Stimulated activated CD4-positive, alpha-beta T cell treated with anti-CD3 and anti-CD28 coated beads, Interleukin-2, amount 100 ng/mL, for 48 hours (primary cell): ENCODE data around the gene SCOC.

ENCODE experiments used
- DNase-seq, 2 donors: peaks; one replicate each; pipeline ENCODE4 v3.0.0-alpha.2; 2020

Gene SCOC

DNA sequence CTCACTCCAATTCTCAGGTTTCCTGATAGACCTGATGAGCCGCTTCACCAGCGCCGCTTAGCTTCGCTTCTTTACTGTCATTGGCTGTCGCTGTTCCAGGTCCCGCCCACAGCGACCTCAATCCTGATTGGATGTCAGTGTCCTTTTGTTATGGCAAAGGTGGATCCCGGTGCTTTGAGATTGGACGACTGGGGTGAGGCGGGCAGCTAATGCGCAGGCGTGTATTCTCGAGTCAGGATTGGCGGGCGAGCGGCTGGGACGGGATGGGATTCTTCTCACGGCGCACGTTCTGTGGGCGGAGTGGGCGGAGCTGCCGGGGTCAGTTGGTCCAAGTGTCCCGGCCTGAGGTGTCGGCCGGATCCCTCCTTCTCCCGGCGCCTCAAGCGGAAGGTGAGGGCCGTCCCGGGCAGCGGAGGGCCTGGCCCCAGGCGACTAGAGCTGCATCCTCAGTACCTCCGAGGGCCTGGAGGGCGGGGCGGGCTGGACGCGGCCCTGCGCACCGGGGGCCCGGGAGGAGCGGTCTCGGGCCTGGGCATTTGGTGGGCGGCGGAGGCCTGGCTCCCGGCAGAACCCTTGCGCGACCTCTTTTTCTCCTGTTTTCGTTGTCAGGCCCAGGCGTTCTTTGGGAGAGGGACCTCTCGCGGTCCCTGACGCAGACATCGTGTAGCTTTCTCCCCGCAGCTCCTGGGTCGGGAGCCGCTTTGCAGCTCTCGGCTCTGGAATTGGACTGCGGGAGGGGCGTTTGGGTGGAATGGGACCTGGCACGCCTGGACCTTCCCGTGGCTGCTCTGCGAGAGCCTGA, at the start of gene SCOC:
Gene SCOC (plus strand): TSS at position 319 of the 802 bp plus-strand sequence. CDS start 5,525 bp downstream, outside the sequence.
- DNase-seq: peak; percentile 91 to 96

DNA sequence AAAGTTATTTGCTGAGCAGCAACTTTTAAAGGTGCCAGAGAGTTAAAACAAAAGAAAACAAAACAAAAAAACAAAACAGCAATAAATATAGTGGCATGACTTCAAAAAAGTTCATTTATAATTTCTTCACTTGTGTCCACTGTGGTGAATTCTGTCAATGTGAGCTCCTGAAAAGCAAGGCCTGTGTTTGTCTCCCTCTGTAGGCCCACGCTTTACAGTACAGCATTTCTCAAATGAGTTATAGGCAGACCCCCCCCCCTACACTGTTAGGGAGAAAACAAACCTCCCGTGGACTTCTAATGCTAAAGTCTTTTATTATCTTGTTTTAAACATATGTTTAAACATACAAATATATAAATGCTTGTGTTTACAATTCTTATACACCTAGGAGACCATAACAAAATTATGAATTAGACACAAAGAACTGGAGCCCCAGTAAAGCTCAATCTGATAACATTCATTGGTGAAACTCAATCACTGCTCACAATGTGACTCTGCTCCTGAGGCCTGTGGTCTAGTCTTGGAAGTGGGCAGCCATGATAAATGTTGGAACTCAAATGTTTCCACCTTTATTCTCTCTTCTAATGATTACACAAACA, 47.0 kb upstream of the SCOC start:
- no peak for DNase-seq

DNA sequence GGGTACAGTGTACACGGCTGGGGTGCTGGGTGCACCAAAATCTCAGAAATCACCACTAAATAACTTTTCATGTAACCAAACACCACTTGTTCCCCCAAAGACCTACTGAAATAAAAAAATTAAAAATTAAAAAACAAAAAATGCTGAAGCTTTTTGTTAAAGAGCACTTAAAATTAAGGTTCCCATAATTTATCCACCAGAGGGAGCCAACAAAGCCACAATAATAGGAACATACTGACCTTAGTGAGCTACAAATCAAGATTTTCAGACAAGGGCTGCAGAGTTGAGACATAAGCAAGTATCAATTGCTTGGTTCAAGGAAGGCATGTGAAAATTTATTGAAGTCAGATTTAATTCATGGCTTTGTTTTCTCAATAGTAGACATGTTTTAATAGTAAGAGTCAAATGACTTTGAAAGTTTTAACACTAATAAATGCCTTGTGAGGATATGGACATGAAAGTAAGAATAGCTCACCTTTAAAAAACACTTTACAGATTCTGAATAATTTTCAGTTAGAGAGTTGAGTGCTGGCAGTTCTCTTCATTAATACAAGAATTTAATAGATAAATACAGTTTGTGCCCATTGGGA, 43.0 kb upstream of the SCOC start:
- no peak for DNase-seq

DNA sequence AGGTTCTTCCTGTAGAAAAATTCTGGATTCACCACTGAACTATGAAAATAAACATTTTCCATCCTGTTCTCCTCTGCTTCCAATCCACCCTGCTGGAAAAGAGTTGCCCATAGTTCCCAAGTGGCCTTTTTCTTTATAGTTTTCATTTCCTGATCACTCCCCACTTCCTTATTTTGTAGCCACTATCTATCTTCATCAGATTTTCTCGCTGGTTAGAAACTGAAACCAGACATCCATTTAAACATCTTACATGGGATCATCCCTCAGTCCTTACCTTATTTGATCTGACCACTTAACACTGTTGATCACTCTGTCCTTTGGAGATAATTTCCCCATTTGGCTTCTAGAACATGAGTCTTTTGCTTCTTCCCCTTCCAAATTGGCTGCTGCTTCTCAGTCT, 42.2 kb upstream of the SCOC start:
- no peak for DNase-seq

DNA sequence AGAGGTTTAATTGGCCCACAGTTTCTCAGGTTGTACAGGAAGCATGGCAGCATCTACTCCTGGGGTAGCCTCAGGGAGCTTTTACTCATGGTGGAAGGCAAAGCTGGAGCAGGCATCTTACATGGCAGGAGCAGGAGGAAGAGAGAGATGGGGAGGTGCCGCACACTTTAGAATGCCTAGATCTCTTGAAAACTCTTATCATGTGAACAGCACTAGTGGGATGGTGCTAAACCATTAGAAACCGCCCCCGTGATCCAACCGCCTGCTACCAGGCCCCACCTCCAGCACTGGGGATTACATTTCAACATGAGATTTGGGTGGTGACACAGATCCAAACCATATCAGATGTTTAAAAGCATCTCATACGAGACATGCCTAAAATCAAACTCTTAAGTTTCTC, 41.6 kb upstream of the SCOC start:
- DNase-seq: no peak

DNA sequence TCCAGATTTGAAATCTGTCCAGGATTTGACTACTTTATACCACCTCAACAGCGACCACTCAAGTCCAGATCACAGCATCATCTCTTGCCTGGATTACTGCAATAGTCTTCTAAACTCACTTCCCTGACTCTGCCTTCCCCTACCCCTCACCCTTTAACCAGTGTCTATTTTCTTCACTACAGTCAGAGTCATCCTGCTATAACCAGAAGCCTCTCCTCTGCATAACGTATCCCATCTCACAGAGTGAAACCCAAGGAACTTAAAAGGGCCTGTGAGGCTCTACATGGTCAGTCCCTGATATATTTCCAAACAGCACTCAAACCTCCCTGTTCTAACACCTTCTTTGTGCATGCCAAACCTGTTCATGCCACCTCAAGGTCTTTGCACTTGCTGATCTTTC, 40.7 kb upstream of the SCOC start:
- DNase-seq: no peak

DNA sequence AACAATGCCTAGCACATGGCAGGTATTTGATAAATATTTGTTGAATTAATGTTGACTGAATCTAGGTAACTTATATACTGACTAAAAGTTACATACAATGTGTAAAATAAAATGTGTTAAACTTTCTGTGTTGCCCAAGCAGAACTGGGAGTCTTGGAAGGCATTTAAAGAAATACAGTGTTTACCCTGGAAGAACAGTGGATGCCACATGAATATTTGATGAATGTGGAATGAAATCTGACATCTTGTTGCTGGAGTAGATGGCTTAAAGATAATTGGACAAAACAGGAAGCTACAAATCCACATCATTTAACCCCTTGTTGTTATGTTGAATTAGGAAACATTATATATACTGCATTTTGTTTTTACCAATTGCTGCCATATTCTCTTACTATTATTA, 39.9 kb upstream of the SCOC start:
- no peak for DNase-seq

DNA sequence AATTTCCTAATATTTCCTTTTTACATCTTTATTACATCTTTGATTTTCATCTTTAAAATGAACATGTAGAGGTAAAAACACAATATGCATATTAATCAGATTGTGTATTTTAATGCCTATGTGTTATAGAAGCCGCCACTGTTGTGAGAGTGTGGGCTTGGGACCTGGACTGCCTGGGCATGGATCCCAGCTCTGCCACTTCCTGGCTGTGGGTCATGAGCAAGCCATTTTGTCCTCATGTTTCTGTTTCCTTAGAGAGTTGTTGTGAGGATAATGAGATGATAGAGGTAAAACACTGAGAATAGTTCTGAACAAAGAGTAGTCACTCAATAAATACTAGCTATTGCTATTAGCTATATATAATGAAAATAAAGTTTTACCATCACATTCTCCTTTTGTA, 38.4 kb upstream of the SCOC start:
- DNase-seq: no peak

DNA sequence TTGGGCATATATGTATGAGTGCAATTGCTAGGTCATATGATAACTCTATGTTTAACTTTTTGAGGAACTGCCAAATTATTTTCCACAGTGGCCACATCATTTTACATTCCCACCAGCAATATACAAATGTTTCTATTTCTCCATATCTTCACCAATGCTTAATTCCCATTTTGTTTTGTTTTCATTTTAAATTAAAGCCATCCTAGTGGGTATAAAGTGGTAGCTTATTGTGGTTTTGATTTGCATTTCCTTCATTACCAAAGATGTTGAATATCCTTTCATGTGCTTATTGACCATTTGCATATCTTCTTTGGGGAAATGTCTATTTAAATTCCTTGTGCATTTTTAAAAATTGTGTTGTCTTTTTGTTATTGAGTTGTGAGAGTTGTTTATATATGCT, 36.7 kb upstream of the SCOC start:
- DNase-seq: no peak

DNA sequence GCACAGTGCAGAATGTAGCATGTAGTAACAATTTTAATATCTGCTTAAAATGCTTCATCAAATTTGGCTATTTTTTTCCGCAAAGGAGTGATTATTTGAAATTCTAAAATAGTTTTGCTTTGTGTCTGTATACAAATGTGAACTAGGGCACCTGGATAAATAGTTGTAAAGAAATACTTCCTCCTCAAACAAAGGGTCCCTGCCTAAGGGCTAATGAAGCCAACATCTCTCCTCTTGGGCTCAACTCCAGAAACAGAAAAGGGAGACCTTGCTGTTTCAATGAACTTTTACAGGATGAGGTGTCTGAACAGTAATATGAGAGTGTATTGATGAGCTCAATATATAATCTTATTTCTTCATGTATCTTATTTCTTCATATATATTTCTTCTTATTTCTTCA, 30.8 kb upstream of the SCOC start:
- no peak for DNase-seq

DNA sequence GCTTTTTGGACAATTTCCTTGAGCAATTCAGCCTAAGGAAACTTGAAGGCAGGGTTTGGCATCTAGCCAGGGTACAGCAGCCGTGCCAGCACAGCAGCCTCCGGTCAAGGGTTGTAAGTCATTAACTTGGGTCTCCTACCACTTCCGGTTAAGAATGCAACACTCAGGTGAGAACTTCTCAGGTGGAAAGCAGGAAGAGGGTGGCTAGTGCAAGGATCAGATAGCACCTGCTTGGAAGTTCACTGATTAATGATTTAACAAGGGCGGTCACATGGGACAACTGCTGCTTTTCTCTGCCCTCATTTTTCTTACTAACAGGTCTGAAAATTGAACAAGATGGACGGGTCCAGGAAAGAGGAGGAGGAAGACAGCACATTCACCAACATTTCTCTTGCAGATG, 30.1 kb upstream of the SCOC start:
- DNase-seq: no peak

DNA sequence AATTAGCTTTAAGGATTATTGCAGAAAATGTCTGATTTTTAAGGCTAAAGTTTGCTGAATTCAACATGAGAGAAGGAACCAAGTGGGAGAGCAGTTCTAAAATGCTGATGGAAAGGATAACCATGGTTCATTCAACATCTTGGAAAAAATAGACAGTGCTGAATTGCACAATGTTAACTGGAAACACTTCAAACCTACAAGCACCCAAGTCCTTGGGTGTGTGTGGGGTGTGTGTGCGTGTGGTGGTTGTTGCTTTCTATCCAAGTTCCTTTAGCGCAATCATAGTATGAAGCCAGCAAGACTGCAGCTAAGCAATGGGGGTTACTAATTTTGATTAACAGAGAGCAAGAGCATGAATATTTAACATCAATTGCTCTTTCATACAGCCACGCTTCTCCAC, 29.3 kb upstream of the SCOC start:
- no peak for DNase-seq

DNA sequence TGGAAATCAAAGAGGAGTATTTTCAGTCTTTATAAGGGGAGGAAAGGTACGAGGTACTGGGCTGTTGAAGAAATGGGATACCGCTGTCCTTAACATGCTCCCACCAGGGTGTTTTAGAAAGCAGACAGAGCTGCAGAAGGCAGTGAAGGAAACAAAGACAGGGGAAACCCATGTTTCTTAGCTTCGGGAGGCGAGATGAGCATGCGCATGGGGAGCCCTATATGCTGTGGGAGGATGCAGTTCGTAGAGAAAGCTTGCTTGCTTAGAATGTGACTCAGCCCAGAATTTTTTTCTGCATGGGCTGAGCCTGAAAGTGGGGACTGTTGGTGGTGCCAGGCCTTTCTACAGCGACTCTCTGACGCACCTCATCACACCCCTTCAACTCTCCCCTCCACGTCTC, 28.8 kb upstream of the SCOC start:
- no peak for DNase-seq

DNA sequence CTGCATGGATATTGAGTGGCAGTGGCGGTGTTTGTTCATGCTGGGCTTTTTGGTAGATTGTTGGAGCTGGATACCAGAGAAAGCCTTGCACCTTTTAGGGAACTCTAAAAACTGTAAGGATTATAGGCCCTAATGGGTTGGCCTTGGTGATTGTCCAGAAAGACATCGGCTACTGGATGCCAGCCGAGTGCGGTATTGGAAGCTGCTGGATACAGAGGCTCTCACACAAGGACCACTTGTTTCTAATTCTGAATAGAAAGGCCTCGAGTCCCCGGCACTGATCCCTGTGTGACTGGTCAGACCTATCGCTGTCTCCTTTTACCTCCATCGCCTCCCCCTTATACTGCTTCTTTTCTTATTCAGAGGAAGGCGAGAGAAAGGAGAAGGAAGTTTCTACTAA, 27.3 kb upstream of the SCOC start:
- DNase-seq: no peak

DNA sequence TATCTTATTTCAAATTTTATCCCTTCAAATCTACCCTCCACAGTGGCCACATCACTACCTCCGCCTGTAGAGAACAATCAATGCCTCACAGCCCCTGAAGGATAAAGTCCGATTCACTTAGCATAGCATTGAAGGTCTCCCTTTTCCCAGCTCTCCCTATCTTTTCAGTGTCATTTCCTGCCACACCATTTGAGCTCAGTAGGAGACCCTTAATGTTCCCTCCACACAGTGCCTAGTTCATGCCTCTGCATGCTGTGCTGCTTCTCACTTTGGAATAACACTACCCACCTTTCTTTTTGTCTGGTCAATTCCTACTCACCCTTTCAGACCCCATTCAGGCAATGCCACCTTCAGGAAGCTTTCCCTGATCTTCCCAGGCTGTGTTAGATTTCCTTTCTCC, 23.6 kb upstream of the SCOC start:
- no peak for DNase-seq

DNA sequence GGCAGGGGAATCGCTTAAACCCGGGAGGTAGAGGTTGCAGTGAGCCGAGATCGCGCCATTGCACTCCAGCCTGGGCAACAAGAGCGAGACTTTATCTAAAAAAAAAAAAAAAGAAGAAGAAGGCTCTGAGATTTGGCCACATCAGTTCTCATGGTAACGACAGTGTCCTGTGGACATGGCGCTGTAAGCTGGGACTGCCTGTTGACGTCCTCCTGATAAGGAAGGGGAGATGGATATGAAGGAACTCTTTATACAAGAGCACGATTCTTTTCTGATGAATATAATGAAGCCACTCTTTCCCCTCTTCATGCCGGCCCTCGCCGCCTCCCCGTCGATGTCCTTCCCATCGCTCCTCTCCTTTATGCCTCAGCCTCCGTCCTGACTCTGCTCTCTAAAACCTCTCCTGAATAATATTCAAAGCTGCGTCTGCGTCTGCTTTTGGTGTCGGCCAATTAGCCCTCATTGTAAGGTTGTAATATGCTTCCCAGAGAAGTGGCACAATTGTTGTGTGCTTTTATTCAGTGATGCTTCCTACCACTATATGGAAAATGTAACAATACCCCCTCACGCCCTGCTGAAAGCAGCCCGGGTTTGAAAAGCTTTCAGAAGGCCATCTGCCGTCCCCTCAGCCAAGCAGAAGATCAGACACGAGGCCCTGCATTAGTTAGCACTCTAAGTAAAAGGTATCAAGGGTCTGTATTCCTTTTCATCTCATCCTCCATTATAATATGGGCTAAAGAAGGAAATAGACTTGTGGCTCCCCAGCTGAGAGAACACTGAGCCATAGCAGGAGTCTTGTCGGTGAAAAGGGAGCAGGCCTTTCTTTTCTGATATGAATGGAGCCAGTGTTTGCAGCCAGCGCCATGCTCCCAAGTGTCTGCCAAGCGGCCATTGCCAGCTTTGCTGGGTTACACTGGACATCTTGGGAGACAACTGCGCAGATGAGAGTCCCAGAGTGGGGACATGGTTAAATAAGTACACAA, 22.1 kb upstream of the SCOC start:
- DNase-seq: no peak

DNA sequence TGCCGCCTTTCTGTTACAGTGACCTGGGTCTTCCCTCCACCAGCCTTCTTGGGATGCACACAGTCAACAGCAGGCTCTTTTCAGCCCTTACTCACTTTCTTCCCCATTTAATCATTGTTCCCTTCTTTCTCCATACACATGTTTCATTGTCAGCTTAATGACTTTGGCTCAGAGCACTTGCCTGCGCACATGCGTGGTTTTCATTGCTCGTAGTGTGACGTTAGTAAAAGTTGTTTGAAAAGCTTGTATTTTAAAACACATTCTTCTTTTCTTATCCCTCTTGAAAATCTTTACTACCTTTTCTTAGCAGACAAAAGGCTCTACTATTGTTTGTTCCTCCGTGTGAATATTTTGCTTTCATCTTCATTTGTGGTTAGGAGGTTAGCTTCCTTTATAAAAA, 19.7 kb upstream of the SCOC start:
- DNase-seq: no peak

DNA sequence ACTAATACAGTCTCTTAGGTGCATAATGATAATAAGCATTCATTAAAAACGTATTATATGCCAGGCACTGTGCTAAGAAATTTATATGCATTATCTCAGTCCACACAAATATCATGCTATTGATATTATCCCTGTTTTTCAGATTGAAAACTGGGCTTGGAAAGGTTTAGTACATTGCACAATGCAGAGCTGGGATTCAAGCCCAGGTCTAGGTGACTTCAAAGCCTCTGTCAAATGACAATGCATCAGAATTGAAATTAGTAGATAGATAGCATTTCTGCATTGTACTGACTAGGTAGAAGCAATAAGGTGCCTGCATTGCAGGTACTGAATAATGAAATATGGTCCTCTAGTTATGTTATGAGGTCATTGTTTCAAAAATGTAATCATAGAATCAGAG, 18.2 kb upstream of the SCOC start:
- DNase-seq: no peak

DNA sequence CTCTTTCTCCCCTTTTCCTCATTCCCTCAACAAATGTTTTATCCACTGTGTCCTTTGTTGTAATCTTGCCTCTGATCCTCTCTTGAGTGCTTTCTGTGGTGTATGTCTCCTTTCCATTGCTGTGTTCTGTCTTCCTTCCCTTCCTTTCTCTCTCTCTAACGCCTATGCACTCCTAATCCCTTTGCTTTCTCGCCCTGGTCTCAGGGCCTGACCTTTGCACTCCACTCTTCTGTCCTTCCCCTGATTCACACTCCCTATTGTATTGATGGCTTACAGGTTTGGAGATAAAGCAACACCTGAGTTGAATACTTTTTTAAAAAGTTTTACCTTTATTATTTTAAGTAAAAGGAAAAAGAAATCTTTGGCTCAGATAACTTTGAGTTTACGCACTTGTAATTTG, 15.6 kb upstream of the SCOC start:
- no peak for DNase-seq

DNA sequence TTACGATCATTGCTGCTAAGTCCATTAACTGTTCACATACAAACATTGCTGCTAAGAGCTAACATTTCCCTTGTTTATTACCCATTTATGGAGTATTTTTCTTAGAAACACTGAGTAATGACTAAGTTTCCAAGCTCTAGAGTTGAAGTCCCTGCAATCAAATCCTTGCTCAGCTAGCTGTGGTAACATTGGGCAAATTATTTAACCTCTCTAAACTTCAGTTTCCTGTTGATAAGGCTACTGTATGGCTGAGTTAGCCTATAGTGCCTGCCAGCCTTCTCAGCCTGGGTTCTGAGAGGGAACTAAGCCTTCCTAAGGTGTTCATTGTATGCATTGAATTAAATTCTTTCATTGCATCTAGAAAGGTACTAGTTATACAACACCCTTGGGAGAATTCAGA, 15.2 kb upstream of the SCOC start:
- DNase-seq: no peak

DNA sequence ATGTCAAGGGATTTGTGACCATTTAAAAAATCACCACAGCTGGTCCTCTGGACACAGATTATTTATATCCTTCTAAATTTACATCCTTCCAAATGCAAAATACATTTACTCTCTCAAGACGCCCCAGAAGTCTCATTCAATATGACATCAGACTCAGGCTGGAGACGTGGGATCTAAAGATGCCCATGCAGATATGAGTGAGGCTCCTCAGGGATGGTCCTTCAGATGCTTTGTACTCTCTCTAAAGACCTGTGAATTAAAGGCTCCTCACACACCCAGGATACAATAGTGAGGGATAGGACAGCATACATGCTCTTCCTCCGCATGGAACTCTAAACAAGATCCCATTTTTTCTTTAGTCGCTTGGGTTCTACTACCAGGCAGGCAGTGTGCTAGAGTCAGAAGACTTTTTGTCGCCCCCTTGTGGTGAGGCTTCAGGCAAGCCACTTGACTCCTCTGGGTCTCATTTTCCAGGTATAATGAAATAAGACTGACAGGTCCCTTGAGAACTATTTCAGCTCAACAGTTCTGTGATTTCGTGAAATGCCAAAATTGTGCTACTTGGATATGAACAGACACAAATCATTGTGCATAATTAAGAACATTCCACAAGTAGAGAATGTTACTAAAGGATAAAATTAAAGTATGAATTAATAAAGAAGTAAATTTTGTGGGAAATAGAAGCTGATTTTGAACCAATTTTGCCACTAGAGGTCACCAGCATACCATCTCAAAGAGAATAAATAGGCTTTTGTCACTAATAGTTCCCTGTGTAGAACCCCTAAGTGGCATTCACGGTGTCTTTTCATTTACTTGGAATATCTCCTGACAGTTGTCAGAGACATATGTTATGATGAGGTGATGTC, 13.7 kb upstream of the SCOC start:
- peak; percentile 80 to 82 for DNase-seq

DNA sequence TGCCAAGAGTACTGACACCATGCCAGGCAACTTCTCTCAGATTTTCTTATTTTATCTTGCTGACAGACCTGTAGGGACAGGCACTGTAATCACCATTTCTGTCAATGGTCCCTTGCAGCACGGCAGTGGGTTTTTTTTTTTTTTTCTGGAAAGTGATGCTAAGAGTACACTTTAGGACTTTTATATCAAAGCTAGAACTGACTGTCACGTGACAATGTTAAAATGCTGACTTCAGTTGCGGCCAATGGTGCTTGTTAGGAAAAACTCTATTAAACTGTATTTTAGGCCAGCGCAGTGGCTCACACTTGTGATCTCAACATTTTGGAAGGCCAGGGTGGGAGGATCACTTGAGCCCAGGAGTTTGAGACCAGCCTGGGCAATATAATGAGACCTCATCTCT, 12.3 kb upstream of the SCOC start:
- no peak for DNase-seq
